Coronary artery (tissue), 2 donors: ENCODE results near the gene OR6X1.

Experiments
- DNase-seq: peaks from one replicate; pipeline ENCODE4 v3.0.0-alpha.2; 2017; ENCODE audit warnings: low spot score
- H3K27ac ChIP-seq, 2 donors: fragments of 200-600 bp; sonication (generic); one replicate each; pipeline ENCODE4 v1.5.1; 2016 to 2019
- H3K4me3 ChIP-seq: fragments of 200-600 bp; sonication (generic); 2 replicates; pipeline ENCODE4 v1.5.1; 2016; ENCODE audit warnings: mild to moderate bottlenecking, moderate library complexity
- TF ChIP-seq, protein P1 (sequence below): fragments of 200-600 bp; sonication (generic); IDR thresholded peaks from one replicate; pipeline ENCODE4 v1.5.1; 2019; ENCODE audit warnings: antibody characterized with exemption

The OR6X1 gene, protein sequence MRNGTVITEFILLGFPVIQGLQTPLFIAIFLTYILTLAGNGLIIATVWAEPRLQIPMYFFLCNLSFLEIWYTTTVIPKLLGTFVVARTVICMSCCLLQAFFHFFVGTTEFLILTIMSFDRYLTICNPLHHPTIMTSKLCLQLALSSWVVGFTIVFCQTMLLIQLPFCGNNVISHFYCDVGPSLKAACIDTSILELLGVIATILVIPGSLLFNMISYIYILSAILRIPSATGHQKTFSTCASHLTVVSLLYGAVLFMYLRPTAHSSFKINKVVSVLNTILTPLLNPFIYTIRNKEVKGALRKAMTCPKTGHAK

DNA sequence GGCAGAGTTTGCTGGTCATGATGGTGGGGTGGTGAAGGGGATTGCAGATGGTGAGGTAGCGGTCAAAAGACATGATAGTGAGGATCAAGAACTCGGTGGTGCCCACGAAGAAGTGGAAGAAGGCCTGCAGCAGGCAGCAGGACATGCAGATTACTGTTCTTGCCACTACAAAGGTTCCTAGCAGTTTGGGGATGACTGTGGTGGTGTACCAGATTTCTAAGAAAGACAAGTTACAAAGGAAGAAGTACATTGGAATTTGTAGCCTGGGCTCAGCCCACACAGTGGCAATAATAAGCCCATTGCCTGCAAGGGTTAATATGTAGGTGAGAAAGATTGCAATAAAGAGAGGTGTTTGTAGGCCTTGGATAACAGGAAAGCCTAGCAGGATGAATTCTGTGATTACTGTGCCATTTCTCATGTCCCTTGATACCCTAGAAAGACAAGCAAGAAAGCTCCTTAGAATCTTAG, at the start of gene OR6X1:
TSS of gene OR6X1 (minus strand) at position 418 of the 468 bp plus-strand sequence. CDS start at position 418, 0 bp downstream.
- TF ChIP-seq, protein P1, sequence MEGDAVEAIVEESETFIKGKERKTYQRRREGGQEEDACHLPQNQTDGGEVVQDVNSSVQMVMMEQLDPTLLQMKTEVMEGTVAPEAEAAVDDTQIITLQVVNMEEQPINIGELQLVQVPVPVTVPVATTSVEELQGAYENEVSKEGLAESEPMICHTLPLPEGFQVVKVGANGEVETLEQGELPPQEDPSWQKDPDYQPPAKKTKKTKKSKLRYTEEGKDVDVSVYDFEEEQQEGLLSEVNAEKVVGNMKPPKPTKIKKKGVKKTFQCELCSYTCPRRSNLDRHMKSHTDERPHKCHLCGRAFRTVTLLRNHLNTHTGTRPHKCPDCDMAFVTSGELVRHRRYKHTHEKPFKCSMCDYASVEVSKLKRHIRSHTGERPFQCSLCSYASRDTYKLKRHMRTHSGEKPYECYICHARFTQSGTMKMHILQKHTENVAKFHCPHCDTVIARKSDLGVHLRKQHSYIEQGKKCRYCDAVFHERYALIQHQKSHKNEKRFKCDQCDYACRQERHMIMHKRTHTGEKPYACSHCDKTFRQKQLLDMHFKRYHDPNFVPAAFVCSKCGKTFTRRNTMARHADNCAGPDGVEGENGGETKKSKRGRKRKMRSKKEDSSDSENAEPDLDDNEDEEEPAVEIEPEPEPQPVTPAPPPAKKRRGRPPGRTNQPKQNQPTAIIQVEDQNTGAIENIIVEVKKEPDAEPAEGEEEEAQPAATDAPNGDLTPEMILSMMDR: no peak
- no peak for DNase-seq
- Histone ChIP-seq H3K27ac (no peak within 1 kb of the TSS), H3K4me3 (no peak within 1 kb of the TSS)

DNA sequence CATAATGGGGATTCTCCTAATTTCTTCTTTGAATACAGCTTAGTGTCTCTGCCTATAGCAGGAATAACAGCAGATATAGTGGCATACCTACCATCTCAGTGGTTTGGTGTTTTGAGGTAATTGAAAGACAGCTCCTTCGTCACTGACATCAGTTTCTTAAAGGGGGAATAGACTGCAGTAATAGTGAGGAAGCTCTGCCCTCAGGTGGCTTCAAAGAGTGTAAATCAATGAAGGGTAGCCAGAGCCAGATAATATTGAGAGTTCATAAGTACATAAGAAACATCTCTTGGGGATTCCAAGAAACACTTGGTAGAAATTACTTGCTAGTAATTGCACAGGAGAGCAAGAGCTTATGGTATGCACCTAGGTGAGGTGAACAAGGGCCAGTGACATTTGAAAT, 47.4 kb upstream of the OR6X1 start:
- DNase-seq: no peak
- no peak overlapping the region for H3K4me3 ChIP-seq
- H3K27ac ChIP-seq: no peak overlapping the region
- TF ChIP-seq, protein P1: no peak

DNA sequence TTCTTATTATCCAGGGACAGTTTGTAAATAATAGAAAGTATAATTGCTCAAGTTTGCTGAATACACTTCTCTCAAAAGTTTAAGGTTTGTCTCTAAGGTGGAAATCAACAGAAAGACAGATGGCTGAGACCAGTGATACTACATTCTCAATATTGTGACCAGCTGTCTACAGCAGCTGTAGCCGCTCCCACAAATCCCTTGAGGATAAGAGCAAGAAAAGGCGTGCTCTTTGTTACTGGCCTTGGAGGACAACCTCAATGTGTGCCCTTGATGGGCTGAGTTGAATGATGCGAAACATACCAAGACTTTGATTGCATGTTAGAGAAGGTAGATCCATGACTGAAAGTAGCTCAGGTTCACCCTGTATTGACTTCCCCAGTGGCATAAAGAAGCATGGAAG, 45.7 kb upstream of the OR6X1 start:
- TF ChIP-seq, protein P1: no peak
- Histone ChIP-seq H3K27ac (no peak overlapping the region), H3K4me3 (no peak overlapping the region)
- no peak for DNase-seq

DNA sequence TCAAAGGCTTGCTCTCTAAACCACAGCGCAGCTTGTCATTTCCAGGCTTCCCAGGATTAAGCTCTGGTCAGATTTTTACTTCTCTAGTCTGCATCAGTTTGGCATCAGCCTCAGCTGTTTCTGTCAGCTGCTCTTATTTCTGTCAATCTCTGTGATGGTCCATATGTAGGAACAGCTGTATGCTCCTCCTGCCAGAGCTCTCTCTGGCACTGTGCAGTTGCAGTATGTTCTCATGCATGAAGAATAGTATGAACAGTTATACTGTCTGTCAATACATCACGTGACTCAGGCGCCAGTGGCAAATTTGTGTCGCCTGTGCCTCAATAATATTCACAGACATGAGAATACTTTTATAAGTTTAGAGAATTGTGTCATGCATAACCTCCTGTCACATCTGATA, 45.1 kb upstream of the OR6X1 start:
- TF ChIP-seq, protein P1: no peak
- Histone ChIP-seq H3K27ac (no peak overlapping the region), H3K4me3 (no peak overlapping the region)
- no peak for DNase-seq

DNA sequence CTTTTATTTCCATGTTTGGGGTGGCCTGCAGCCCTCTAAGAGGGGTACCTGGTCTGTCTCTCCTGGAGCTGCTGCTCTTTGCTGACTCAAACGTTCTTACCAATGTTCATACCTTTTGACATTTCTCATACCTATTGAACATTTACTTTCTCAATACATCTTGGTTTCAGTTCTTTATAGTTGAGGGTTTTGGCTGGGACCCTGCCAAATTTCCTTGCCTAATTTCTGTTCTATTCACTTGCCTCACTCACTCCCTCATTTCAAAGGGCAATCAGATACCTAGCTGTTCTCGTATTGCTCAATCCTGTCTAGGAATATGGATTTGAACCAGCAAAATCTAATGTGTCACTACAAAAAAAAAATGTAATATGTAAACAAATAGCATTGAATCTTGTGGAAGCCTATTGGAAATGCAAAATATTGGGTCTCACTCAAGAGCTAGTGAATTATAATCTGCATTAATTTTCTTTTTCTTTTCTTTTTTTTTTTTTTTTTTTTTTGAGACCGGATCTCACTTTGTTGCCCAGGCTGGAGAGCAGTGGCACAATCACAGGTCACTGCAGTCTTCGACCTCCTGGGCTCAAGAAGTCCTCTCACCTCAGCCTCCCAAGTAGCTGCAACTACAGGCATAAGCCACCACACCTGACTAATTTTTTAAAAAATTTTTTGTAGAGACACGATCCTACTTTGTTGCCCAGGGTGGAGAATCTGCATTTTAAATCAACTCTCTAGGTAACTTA, 44.4 kb upstream of the OR6X1 start:
- Histone ChIP-seq H3K4me3 (no peak overlapping the region), H3K27ac (no peak overlapping the region)
- DNase-seq: no peak
- TF ChIP-seq, protein P1: no peak

DNA sequence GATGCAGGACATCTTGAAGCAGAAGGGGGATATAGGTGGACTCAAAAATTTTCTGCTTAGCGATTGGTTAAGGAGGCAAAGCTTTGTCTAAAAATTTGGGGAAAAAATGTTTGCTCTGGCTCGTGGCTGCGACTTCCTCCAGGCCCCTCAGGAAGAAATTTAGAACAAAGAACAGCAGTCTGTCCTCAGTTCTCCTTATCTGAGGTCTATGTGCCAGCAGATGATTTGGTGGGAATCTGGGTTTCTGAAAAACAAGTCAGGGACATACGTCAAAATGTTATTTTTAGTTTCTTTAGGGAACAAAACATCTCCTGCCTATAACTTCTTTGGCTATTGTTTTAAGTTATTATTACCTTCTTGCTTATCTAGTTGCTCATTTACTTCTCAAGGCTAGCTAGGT, 43.8 kb upstream of the OR6X1 start:
- TF ChIP-seq, protein P1: no peak
- Histone ChIP-seq H3K4me3 (no peak overlapping the region), H3K27ac (no peak overlapping the region)
- DNase-seq: no peak

DNA sequence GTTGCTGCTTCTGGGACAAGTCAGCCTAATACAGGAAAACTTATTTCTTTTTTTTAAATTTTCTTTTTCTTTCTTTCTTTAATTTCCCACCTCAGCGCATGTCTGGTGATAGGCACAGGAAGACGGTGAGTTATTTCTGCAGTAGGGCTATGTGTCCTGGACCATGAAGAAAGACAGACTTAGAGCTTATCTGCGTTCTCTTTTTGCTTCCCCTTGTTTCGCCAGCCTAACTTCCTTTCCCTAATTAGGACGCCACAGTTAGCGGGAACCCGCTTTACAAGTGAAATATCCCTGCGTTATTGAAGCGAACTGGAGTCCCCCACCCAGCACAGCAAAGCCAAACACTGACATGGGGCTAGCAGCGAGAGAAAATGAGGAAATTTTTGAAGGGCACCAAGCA, 43.2 kb upstream of the OR6X1 start:
- H3K4me3 ChIP-seq: no peak overlapping the region
- TF ChIP-seq, protein P1: no peak
- no peak overlapping the region for H3K27ac ChIP-seq
- DNase-seq: no peak
